Kidney epithelial cell (primary cell): Measurements from ENCODE around the gene AMN. TPM values are rescaled to one million over a fixed set of nuclear protein-coding genes. Genes with fewer than 3 reads are reported as not detected.

Experiments
- DNase-seq: peaks from one replicate; pipeline ENCODE4 v3.0.0-alpha.2; 2010; ENCODE audit warnings: low read depth
- H3K27me3 ChIP-seq: 2 replicates; pipeline ENCODE4 v1.6.0; 2011; ENCODE audit warnings: low read length; ENCODE audit not compliant: control insufficient read depth, insufficient read depth
- H3K36me3 ChIP-seq: 2 replicates; pipeline ENCODE4 v1.5.1; 2011; ENCODE audit warnings: low read length; ENCODE audit not compliant: control insufficient read depth, insufficient read depth
- H3K4me3 ChIP-seq: 2 replicates; pipeline ENCODE4 v1.5.1; 2011; ENCODE audit warnings: low read depth, mild to moderate bottlenecking, control low read depth, low read length
- CTCF ChIP-seq: IDR thresholded peaks from 2 replicates; pipeline ENCODE4 v1.5.1; 2011; ENCODE audit warnings: mild to moderate bottlenecking, moderate library complexity, low read length, control low read depth, inconsistent platforms; ENCODE audit not compliant: insufficient read depth, poor library complexity, severe bottlenecking
- total RNA-seq: library from RNA; depleted of rRNA; stranded (reverse); fragments of >200 nt; gene quantifications from 2 replicates; pipeline ENCODE4 v1.2.3, GENCODE V29; 2015

Gene AMN
- total RNA-seq, 1 donor from 2014 or later: 0.54 TPM

- Histone ChIP-seq H3K36me3 (peaks cover 3% of the 10 kb centered on the region), H3K4me3 (no peak overlapping the region), H3K27me3 (no peaks in the 10 kb centered on the region)
- DNase-seq: no peak
- TF ChIP-seq CTCF: no peak
Measured at GRCh38 chr14:102975662-102976061, 53.2 kb downstream of the AMN start.

GRCh38 chr14:102977475-102977874, 55.0 kb downstream of the AMN start:
- no peak for TF ChIP-seq CTCF

GRCh38 chr14:102979406-102979805, 56.9 kb downstream of the AMN start:
- no peak overlapping the region for H3K4me3 ChIP-seq
- DNase-seq: no peak
- H3K36me3 ChIP-seq: peaks cover 5% of the 10 kb centered on the region
- no peaks in the 10 kb centered on the region for H3K27me3 ChIP-seq
- no peak for TF ChIP-seq CTCF

More at GRCh38 chr14:102977475-102977874, 55.0 kb downstream of the AMN start:
- Histone ChIP-seq H3K27me3 (no peaks in the 10 kb centered on the region), H3K36me3 (peaks cover 3% of the 10 kb centered on the region), H3K4me3 (no peak overlapping the region)
- no peak for DNase-seq

- Histone ChIP-seq H3K27me3 (no peaks in the 10 kb centered on the region), H3K4me3 (no peak overlapping the region), H3K36me3 (peaks cover 5% of the 10 kb centered on the region)
- TF ChIP-seq CTCF: no peak
- no peak for DNase-seq
Measured at GRCh38 chr14:102980409-102980810, 57.9 kb downstream of the AMN start.

Other genes with a start within 250 kb of the AMN start
- gene TRAF3, start 145.2 kb upstream of the AMN start, total RNA-seq: 32.3 and 34.6 TPM in 2 replicates
- gene CDC42BPB, start 134.9 kb downstream of the AMN start, total RNA-seq: 147 and 167 TPM in 2 replicates
- not detected in 2 replicates for gene LBHD2, start 161.5 kb downstream of the AMN start, total RNA-seq
- gene EXOC3L4, start 172.1 kb downstream of the AMN start, total RNA-seq: 0.34 and 0.46 TPM in 2 replicates
- 152 and 154 TPM in 2 replicates for gene TNFAIP2, start 200.8 kb downstream of the AMN start, total RNA-seq